Measurements from ENCODE around the gene JOSD1. TPM values are rescaled to one million over a fixed set of nuclear protein-coding genes. Genes with fewer than 3 reads are reported as not detected.

The JOSD1 gene
- total RNA-seq, 1 donor from 2014 or later = 40.6 TPM

- Mint-ChIP-seq H3K9me3 (ENCODE audit: low read depth) (no peaks in the 10 kb centered on the region), H3K4me1 (ENCODE audit: low read depth) (peaks cover 2% of the 10 kb centered on the region), H3K4me3 (ENCODE audit: low read depth) (no peak overlapping the region), H3K27me3 (no peaks in the 10 kb centered on the region), H3K27ac (no peak overlapping the region), H3K36me3 (ENCODE audit: insufficient read depth) (peaks cover 24% of the 10 kb centered on the region)
- DNase-seq (ENCODE audit: low spot score, unreplicated experiment) = no peak
- no peak for TF ChIP-seq CTCF (IDR thresholded peaks at IDR 0.05; ENCODE audit: unreplicated experiment)
These were observed 19.6 kb upstream of the JOSD1 start for GRCh38 chr22:38720350-38720749.

- H3K27me3 Mint-ChIP-seq = no peaks in the 10 kb centered on the region
- H3K4me1 Mint-ChIP-seq (ENCODE audit: low read depth) = peaks cover 2% of the 10 kb centered on the region
- TF ChIP-seq CTCF (IDR thresholded peaks at IDR 0.05; ENCODE audit: unreplicated experiment) = no peak
- H3K36me3 Mint-ChIP-seq (ENCODE audit: insufficient read depth) = peaks cover 17% of the 10 kb centered on the region
- H3K27ac Mint-ChIP-seq = no peak overlapping the region
- H3K4me3 Mint-ChIP-seq (ENCODE audit: low read depth) = no peak overlapping the region
- no peaks in the 10 kb centered on the region for H3K9me3 Mint-ChIP-seq (ENCODE audit: low read depth)
- DNase-seq (ENCODE audit: low spot score, unreplicated experiment) = no peak
These were observed 18.5 kb upstream of the JOSD1 start for GRCh38 chr22:38719196-38719595.

GRCh38 chr22:38718414-38718813 is 17.7 kb upstream of the JOSD1 start:
- no peak for DNase-seq (ENCODE audit: low spot score, unreplicated experiment)
- Mint-ChIP-seq H3K36me3 (ENCODE audit: insufficient read depth) (peaks cover 15% of the 10 kb centered on the region), H3K4me3 (ENCODE audit: low read depth) (no peak overlapping the region), H3K4me1 (ENCODE audit: low read depth) (peaks cover 2% of the 10 kb centered on the region), H3K9me3 (ENCODE audit: low read depth) (no peaks in the 10 kb centered on the region), H3K27ac (peak overlapping the region; percentile 51), H3K27me3 (no peaks in the 10 kb centered on the region)
- TF ChIP-seq CTCF (IDR thresholded peaks at IDR 0.05; ENCODE audit: unreplicated experiment) = peak; percentile 50

GRCh38 chr22:38717244-38717643 is 16.5 kb upstream of the JOSD1 start:
- DNase-seq (ENCODE audit: low spot score, unreplicated experiment) = no peak
- Mint-ChIP-seq H3K36me3 (ENCODE audit: insufficient read depth) (peaks cover 11% of the 10 kb centered on the region), H3K4me3 (ENCODE audit: low read depth) (no peak overlapping the region), H3K4me1 (ENCODE audit: low read depth) (peaks cover 2% of the 10 kb centered on the region), H3K27ac (peak overlapping the region; percentile 19), H3K9me3 (ENCODE audit: low read depth) (no peaks in the 10 kb centered on the region), H3K27me3 (no peaks in the 10 kb centered on the region)
- no peak for TF ChIP-seq CTCF (IDR thresholded peaks at IDR 0.05; ENCODE audit: unreplicated experiment)

GRCh38 chr22:38716826-38717225 is 16.1 kb upstream of the JOSD1 start:
- Mint-ChIP-seq H3K36me3 (ENCODE audit: insufficient read depth) (peaks cover 8% of the 10 kb centered on the region), H3K9me3 (ENCODE audit: low read depth) (no peaks in the 10 kb centered on the region), H3K4me1 (ENCODE audit: low read depth) (peaks cover 3% of the 10 kb centered on the region), H3K4me3 (ENCODE audit: low read depth) (no peak overlapping the region), H3K27me3 (no peaks in the 10 kb centered on the region), H3K27ac (peak overlapping the region; percentile 49)
- TF ChIP-seq CTCF (IDR thresholded peaks at IDR 0.05; ENCODE audit: unreplicated experiment) = no peak
- DNase-seq (ENCODE audit: low spot score, unreplicated experiment) = no peak
